SK-N-DZ (cell line): ENCODE results near the gene MRRF.
"Not testable (repeated sequence)": the region's sequence is repeated elsewhere in the genome, so short reads cannot be mapped to it uniquely, and the experiment has no call there.

Experiments
- DNase-seq: peaks from one replicate; pipeline ENCODE4 v3.0.0-alpha.2; 2015; ENCODE audit warnings: low spot score

Gene MRRF

DNA sequence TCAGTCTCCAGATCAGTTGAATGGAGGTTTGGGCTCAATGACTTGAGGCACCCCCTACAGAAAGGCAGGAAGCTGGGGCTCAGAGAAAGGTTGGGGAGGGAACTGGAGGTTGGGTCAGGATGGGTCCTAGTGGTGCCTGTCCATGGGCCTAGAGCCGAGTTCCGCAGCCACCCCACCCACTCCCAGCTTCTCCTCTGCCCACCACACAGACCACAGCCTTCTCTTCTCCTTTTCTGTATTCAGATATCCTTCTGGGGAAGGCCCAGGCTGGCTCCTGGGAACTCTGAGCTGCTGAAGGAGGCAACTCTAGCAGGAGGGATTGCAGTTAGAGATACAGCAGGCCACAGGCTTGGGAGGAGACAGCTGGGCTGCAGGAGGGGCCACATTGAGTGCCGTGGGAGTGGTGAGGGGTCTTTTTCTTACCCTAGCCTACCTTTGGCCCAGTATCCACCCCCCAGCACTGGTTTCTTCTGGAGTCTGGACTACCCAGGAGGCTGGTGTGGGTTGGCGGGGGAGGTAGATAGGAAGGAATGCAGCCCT is 90.7 kb downstream of the MRRF start:
- no peak for DNase-seq

DNA sequence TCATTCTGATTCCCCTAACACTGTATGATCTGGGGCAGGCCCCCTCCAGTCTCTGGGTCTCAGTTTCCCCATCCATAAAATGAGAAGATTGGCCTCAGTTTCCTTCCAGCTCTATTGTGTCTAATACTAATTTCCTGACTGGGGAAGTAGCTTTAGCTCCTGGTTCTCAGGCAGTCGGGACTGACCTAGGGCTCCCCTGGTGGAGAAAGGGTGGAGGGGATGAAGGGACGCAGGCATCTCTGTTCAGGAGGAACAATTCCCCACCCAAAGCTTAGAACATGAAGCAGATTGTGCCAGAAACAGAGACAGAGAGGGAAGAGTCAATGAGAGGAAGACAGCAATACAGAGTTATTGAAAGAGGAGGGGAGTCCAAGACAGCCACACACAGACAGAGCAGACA is 91.9 kb downstream of the MRRF start:
- DNase-seq: no peak

DNA sequence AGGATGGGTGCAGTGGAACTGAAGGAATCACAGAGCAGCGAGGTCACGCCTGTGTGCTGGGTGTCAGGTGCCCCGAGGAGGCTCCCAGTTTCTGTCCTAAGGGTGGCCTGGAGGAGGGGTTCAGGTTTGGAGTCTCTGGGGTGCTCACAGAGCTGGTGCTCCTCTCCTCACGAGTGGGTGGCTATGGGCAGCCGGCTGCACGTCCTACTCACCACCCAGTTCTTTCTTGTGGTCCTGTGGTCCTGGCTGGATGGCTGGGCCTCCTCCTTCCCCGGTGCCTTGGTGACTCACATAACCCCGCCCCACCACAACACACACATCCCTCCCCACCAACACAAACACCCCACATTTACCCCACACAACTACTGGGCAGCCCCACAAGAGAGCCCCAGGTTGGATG is 96.2 kb downstream of the MRRF start:
- DNase-seq: no peak

DNA sequence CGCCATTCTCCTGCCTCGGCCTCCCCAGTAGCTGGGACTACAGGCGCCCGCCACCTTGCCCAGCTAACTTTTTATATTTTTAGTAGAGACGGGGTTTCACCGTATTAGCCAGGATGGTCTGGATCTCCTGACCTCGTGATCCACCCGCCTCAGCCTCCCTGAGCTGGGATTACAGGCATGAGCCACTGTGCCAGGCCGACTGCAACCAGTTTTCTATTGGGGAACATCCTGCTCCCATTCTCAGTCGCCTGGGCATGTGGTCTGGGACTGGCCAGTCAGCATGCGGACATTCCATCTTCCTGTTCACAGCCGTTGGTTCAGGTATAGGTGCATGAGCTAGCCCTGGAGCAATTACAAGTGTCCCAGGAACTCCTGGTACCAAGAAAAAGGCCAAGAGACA is 98.4 kb downstream of the MRRF start:
- not testable (repeated sequence) for DNase-seq

DNA sequence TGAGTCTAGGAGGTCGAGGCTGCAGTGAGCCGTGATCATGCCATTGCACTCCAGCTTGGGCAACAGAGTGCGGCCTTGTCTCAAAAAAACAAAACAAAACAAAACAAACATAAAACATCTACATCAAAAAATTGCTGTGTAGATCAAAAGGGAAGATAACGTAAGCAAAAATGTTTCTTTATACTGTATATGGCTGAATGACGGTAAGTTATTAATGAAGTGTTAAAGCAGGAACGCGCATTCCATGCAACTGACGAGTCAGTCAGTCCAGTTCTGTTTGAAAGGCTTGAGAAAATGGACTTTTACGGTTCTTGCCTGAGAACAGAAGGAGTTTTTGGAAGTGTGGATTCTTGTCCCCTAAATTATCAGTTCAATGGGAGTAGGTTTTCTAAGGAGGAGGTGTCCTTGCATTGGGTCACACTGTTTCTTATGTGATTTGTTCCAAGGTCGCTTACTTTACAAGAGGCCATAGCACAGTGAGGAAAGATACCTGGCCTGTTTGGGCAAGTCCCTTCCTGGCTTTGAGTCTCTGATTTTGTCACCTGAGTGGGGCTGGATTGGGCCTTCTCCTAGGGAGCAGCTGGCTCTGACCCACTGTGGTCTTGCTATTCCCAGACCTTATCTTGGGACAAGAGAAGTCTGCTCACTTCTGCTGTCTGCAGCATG is 99.6 kb downstream of the MRRF start:
- DNase-seq: no peak

DNA sequence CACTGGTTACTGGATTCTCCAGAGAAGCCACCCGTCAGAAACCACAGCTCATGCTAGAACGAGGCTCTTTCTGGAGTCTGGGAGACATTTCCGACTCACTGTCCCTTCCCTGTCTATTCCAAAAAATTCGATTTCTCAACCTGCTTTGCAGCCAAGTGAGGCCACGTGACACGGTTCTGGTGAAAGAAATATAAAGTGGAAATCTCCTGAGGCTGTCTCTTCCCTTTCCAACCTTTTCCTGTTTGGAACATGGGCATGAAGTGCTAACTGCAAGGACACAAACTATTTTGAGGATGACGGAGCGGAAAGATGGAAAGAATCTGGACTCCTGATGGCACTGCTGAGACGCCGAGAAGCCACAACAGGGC is 100.1 kb downstream of the MRRF start:
- no peak for DNase-seq

DNA sequence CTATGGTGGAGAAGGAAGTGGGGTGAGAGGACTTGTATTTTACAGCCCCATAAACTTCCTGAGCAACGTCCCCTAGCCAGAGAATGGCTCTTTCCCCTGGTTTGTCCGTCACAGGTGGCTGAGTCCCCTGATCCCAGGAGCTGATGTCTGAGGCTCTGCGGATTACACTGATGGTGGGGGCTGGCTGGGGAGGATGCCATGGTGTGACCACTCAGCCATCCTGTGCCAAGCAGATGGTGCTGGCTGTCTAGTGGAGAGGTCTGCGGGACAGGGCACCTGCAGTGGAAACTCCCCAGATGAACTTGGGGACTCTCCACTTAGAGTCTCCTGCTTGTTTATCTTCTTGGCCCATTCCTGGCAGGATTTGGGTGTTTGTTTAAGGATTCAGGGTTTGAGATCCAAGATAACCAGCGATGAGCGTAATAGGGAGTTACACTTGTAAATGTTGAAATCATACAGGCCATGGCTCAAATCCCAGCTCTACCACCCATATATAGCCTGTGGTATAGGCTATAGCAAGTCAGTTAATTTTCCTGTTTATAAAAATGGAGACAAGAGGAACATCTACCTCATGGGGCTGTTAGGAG is 101.5 kb downstream of the MRRF start:
- DNase-seq: no peak

DNA sequence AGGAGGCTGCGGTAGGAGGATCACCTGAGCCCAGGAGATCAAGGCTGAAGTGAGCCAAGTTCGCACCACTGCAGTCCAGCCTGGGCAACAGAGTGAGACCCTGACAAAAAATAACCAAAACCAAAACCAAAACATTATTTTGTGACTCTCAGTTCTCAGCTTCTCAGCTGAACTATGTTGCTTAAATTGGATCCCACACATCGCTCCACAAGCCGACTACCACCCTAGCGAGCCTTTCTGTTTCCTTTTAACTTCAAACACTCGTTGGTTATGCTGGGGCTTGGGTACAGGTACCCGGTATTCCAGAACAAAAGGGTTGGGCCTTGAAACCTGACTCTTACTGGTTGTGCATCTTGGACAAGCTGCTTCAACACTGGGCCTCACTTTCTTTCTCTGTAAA is 102.4 kb downstream of the MRRF start:
- DNase-seq: no peak

DNA sequence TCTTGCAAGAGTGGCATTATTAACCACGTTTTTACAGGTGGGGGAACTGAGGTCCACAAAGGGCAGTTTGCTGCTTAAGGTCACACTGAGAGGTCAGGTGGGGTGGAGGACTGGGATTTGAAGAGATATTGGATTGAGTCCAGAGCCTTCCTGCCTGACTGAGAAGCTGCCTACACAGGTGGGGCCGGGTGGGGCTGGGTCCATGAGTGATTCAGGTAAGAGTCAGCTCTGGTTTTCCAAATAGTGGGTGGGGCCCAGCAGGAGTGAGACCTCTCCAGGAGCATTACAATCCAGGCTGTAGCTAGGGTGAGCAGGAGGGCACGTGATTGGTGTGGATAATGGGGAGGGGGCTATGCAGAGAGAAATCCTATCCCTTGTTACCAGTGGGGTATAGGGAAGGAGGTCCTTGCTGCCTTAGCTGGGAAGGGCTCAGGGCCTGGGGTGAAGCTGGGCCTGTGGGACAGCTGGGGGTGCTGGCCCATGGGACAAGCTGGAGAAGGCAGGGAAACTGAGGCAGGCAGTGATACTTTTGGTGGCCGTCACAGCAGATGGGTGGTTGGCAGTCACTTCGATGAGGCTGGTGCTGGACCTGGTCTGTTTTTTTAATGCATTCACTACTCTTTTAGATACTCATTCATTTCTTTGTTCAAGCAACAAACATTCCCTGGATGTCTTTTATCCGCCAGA is 103.2 kb downstream of the MRRF start:
- DNase-seq: no peak

DNA sequence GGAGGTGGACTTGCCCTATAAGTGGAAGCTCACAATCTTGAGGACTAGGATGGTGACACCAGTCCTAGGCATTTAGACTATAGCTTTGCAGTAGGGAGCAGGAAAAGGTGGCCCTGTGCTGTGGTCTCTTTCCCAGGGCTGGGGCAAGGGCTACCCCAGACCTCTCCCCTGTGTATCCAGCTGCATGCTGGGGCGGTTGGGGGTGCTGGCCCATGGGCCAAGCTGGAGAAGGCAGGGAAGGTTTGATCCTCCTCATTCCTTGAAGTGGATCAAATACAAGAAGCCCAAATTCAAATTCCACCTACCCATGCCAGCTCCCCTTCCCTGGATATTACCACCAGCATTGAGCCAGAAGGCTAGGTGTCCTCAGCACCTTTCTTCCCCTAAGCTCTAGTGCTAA is 104.0 kb downstream of the MRRF start:
- DNase-seq: no peak

DNA sequence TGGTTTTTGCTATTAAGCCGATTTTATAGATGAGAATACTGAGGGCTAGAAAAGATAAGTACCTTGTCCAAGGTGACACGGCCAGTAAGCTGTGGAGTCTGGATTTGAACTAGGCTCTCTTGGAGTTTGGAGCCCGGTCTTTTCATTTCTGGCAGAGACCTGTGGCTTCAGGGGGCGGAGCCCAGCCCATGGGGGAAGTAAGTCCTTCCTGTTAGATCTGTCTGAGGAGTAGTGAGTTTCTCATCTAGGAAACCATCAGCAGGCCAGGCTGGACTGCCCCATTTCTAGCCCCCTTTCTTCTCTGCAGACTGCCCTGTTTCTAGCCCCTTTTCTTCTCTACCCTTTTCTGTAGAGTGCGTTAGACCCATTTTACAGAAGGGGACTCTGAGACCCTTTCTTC is 105.6 kb downstream of the MRRF start:
- DNase-seq: no peak

DNA sequence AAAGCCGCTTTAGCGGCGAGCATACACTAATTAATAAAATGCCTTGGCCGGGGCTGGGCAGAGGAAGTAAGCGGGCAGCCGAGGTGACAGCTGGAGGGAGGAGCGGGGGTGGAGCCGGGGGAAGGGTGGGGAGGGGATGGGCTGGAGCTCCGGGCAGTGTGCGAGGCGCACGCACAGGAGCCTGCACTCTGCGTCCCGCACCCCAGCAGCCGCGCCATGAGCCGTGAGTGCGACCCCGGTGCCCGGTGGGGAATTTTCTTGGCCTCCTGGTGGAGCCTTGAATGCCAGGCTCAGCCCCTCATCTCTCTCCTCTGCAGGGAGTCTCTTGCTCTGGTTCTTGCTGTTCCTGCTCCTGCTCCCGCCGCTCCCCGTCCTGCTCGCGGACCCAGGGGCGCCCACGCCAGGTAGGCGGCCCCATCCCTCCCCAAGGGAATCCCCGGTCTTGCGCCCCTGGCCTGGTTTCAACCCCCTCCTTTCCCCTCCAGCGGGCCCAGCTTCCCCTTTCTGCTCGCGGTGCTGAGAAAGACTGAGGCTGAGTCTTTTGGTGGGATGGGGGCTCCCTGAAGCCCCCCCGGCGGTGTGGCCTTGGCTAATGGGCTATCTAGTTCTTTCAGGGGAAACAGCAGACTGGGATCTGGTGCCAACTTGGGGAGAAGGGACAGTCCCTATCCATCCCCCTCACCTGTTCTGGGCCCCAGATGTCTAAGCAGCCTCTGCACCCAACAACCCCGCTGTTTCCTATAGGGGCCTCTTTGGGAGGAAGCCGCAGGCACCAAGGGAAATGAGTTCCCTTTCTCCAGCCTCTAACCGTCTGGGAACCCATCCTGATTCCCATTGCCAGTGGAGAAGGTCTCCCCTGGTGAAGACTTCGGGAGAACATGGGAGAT is 106.4 kb downstream of the MRRF start, which contains the start of gene PTGS1:
Gene PTGS1, plus strand, starts transcription at position 156 of the 887 bp plus-strand sequence. Its CDS starts 61 bp downstream, at position 217.
- DNase-seq: no peak

DNA sequence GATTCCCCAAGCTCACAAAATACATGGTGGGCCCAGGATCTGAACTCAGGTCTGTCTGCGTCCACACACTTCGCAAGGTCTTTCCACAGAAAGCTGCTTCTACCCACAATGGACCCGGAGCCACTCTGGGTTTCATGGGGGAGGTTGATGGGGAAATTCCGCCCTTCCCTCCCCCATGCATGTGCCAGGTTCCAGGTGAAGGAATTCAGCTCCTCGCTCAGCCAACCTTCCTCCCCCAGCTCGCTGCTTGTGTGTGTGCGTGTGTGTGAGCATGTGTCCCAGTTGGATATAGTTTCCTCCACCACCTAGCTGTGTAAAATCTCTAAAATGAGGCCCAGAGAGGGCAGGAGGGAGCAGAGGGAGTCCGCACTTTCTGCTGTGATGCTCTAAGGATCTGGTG is 107.2 kb downstream of the MRRF start:
- DNase-seq: no peak

DNA sequence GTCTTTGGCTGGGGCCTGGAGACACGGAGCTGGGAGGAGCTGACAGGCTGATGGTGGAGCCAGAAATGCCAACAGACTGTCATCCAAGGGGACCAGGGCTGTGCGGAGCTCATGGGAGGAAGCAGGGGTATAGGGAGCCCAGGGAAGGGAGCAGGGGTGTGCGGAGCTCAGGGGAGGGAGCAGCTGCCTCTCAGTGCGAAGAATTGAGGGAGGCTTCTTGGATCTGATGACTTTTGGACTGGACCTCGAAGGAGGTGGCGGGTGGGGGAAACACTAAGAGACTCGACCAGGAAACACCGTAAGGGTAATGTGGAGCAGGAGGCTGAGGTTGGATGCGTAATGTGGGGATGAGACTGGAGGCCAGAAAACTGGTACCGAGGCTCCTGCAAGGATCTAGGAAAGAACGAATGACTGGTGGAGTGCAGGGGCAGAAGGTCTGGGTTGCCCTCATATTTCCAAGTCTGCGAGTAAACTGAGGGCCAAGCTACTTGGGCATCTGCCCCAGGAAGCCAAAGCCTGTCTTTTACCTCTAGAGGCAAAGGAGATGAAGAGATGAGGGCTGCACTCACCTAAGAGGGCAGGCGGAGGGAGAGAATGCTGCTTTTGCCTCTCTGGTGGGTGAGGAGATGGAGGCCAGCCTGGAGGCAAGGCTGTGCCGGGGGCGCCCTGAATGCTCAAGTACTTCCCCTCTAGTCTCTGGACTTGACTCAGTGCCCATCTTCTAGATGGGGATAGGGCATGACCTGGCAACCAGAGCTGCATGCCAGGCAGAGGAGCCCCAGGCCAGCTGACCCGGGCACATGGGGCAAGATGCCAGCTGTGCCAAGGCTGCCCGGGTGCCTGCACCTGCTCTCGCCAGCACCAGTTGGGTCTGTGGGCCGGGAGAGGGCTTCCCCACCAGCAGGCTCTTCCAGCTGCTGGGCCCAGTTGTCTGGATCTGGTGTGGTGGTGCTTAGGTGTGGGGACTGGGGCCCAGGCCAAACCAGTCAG is 108.5 kb downstream of the MRRF start:
- DNase-seq: no peak

DNA sequence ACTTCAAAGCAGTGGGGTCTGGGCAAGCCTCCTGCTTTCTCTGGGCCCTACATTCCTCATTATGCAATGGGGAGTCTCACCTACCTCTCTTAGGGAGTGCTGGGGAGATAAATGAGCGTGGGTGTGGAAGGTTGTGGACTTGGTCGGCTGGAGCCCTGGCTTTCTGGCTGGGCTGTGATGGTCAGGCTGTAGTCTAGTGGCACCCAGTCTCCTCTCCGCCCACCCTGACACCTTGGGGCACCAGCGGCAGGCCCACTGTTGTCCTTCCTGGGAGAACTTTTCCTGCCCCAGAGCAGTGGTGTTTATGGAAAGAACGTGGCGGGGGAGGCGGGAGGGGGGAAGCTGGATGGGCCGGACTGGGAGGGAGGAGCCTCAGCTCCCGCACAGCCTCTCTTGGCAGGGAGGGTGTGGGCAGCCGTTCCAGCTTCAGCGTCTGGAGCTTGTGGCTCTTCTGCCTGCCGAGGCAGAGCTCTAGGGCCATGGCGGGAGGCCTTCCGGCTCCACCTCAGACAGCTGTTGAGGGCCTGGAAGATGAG is 110.3 kb downstream of the MRRF start:
- DNase-seq: no peak

DNA sequence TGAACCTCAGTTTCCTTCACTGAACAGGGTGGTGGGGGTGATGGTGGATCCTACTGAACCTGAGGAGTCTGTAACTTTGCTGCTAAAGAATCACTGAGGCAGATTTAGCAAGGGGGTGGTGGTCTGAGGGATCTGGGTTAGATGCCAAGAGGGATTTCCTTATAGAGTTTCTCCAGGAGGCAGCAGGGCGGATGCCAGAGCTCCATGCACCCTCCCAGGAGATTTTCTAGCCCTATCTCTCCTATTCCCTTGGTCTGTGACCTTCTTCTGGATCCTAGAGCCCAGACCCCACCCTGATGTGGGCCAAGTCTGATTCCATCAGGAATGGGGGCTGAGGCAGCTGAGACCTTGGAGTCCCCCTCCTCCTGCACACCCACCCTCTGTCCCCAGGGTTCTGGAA is 112.1 kb downstream of the MRRF start:
- DNase-seq: no peak

DNA sequence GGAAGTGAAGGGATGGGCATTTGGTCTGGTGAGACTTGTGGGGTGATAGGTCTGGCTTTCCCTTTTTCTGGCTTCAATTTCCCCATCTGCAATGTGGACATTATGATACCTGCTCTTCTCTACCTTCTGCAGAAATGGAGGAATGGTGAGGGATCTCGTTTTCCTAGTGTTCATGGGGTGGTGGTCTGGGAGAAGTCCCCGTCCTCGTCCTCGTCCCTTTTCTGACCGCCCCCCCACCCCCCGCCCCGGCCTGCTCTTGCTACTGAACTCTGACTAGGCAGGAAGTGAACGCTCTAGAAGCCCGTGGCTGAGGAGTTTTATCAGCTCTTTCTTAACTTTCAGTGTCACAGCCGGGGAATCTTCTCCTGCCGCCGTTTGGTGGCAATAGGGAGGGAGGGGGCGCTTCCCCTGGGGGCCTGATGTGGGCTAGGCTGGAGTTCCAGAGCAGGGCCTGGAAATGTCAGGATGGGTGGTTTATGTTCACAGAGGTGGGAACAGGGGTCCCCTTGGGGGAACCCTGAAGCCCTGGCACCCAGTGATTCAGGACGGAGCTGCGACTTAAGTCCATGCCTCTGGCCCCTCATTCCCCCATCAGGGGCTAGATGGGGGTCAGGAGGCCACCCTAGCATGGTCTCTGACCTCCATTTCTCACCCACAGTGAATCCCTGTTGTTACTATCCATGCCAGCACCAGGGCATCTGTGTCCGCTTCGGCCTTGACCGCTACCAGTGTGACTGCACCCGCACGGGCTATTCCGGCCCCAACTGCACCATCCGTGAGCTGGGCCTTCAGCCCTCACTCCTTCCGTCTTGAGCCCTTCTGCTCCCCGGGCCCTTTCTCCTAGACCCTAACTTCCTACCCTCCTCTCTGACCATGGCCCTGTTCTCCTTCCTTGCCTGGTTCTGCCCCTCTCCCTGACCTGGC is 112.8 kb downstream of the MRRF start:
- no peak for DNase-seq

DNA sequence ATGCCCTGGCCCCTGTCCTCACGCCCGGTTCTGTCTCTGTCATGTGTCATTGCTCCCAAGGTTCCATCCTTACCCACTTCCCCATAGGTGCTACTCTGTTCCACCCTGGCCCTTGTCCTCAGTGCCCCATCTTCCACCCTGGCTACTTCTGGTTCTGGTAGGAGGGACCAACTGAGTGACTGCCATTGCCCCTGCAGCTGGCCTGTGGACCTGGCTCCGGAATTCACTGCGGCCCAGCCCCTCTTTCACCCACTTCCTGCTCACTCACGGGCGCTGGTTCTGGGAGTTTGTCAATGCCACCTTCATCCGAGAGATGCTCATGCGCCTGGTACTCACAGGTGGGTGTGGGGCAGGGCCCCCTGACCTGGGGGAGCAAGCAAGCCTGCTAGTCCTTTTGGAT is 113.6 kb downstream of the MRRF start:
- DNase-seq: no peak

DNA sequence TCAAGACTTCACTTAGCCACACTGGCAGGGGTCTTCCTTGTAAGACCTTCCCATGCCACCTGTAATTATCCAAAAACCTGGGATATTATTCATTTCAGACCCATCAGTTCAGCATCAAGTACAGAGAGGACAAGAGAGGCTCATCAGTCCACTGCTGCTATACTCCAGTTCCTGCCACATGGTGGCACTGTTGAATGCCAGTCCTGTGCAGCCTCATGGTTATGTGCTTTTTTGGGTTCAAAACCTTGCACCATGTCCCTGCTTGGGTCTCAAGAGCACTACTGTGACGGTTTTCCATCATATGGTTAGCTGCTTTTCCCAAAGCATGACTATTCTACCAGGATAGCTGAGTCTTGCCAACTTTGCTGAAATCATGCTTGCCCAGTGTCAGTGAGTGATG is 114.7 kb downstream of the MRRF start:
- no peak for DNase-seq
